HepG2 (cell line): ENCODE results near the gene VPS26B. TPM values are rescaled to one million over a fixed set of nuclear protein-coding genes. Genes with fewer than 3 reads are reported as not detected.
A peak's percentile ranks its signal among the peaks of the same experiment; 100 is the strongest.

ENCODE experiments used
- CHD2 ChIP-seq: IDR thresholded peaks from 2 replicates; pipeline ENCODE4 v1.6.1; 2011; ENCODE audit warnings: low read depth, low read length, improper control_type of control experiment
- EHMT2 ChIP-seq: fragments of 200-600 bp; sonication (generic); IDR thresholded peaks from 2 replicates; pipeline ENCODE4 v1.7.0; 2017; ENCODE audit warnings: antibody characterized with exemption, low read depth, low read length, borderline replicate concordance
- ERF ChIP-seq: IDR thresholded peaks from 2 replicates; pipeline ENCODE4 v1.6.1; 2018; ENCODE audit warnings: missing biosample characterization, missing genetic modification reagents
- GATAD1 ChIP-seq: IDR thresholded peaks from 2 replicates; pipeline ENCODE4 v1.6.1; 2016; ENCODE audit warnings: missing genetic modification reagents, missing compliant biosample characterization
- NBN ChIP-seq: fragments of 450-650 bp; conservative IDR thresholded peaks from 2 replicates; pipeline ENCODE4 v1.6.1; 2017
- NCOA5 ChIP-seq: sonication (generic); formaldehyde crosslinking; IDR thresholded peaks from 2 replicates; pipeline ENCODE4 v1.4.0; 2020; ENCODE audit warnings: missing genetic modification reagents
- PHF5A ChIP-seq: IDR thresholded peaks from one replicate; pipeline ENCODE4 v1.6.1; 2018; ENCODE audit warnings: low read depth, missing genetic modification reagents; ENCODE audit not compliant: unreplicated experiment
- SP2 ChIP-seq: sonication (generic); formaldehyde crosslinking; IDR thresholded peaks from 2 replicates; pipeline ENCODE4 v1.5.1; 2020; ENCODE audit warnings: mild to moderate bottlenecking, missing genetic modification reagents
- TGIF2 ChIP-seq: IDR thresholded peaks from 2 replicates; pipeline ENCODE4 v1.6.1; 2016; ENCODE audit warnings: control low read depth, missing compliant biosample characterization
- ZBTB38 ChIP-seq: sonication (generic); formaldehyde crosslinking; IDR thresholded peaks from 2 replicates; pipeline ENCODE4 v1.5.1; 2020; ENCODE audit warnings: mild to moderate bottlenecking, missing genetic modification reagents
- ZIK1 ChIP-seq: sonication (generic); formaldehyde crosslinking; IDR thresholded peaks from 2 replicates; pipeline ENCODE4 v1.5.0; 2020; ENCODE audit warnings: mild to moderate bottlenecking, low read depth, missing genetic modification reagents, borderline replicate concordance
- ZNF33B ChIP-seq: sonication (generic); formaldehyde crosslinking; IDR thresholded peaks from 2 replicates; pipeline ENCODE4 v1.5.1; 2020; ENCODE audit warnings: mild to moderate bottlenecking, missing genetic modification reagents
- ZNF530 ChIP-seq: sonication (generic); formaldehyde crosslinking; IDR thresholded peaks from 2 replicates; pipeline ENCODE4 v1.5.0; 2020; ENCODE audit warnings: low read depth, mild to moderate bottlenecking, missing genetic modification reagents
- ZNF598 ChIP-seq: sonication (generic); formaldehyde crosslinking; IDR thresholded peaks from 2 replicates; pipeline ENCODE4 v1.5.1; 2020; ENCODE audit warnings: mild to moderate bottlenecking, missing genetic modification reagents, borderline replicate concordance
- ZNF768 ChIP-seq: sonication (generic); formaldehyde crosslinking; IDR thresholded peaks from 2 replicates; pipeline ENCODE4 v1.4.0; 2020; ENCODE audit warnings: missing genetic modification reagents
- polyA plus RNA-seq, 8 experiments: library from polyadenylated mRNA; depleted of rRNA in 3 of 8; stranded (reverse) in 7 of 8; unstranded in 1 of 8; fragments of >200 nt; fragmentation: Illumina TruSeq in 4 of 8; extraction: Trizol in 4 of 8; gene quantifications; 2 replicates each; pipeline versions ENCODE4 v1.2.1 to v1.2.3, GENCODE V29; 2011 to 2016; ENCODE audit warnings: low read depth in 4 of 8, missing spikeins in 1 of 8, mixed read lengths in 1 of 8; ENCODE audit not compliant: insufficient read depth in 1 of 8
- total RNA-seq, 5 experiments: library from RNA; depleted of rRNA; stranded (reverse); fragments of >200 nt; fragmentation: Illumina TruSeq; extraction: Trizol; gene quantifications; 2 replicates each; pipeline ENCODE4 v1.2.3, GENCODE V29; 2016; ENCODE audit warnings: low read depth in 1 of 5
- TF ChIP-seq, protein P1 (sequence below): sonication (generic); formaldehyde crosslinking; IDR thresholded peaks from 2 replicates; pipeline ENCODE4 v1.5.1; 2020; ENCODE audit warnings: missing genetic modification reagents, mild to moderate bottlenecking, borderline replicate concordance
- TF ChIP-seq, protein P2 (sequence below): sonication (generic); formaldehyde crosslinking; IDR thresholded peaks from 2 replicates; pipeline ENCODE4 v1.4.0; 2020; ENCODE audit warnings: missing genetic modification reagents
- TF ChIP-seq, protein P3 (sequence below): sonication (generic); formaldehyde crosslinking; IDR thresholded peaks from 2 replicates; pipeline ENCODE4 v1.5.0; 2020; ENCODE audit warnings: missing genetic modification reagents
- TF ChIP-seq, protein P4 (sequence below): IDR thresholded peaks from 2 replicates; pipeline ENCODE4 v1.6.1; 2016; ENCODE audit warnings: control low read depth
- TF ChIP-seq, protein P5 (sequence below): sonication (generic); formaldehyde crosslinking; IDR thresholded peaks from 2 replicates; pipeline ENCODE4 v1.5.0; 2020; ENCODE audit warnings: missing genetic modification reagents, mild to moderate bottlenecking, borderline replicate concordance
- TF ChIP-seq, protein P6 (sequence below): sonication (generic); formaldehyde crosslinking; IDR thresholded peaks from 2 replicates; pipeline ENCODE4 v1.8.1; 2023; ENCODE audit warnings: missing genetic modification reagents, mild to moderate bottlenecking, borderline replicate concordance

The VPS26B gene
- total and polyA plus RNA-seq, 2 of the 13 experiments (the other 11 are each of a cell fraction or from before 2014, with no cell fraction given) = 20.2 to 23.2 TPM

DNA sequence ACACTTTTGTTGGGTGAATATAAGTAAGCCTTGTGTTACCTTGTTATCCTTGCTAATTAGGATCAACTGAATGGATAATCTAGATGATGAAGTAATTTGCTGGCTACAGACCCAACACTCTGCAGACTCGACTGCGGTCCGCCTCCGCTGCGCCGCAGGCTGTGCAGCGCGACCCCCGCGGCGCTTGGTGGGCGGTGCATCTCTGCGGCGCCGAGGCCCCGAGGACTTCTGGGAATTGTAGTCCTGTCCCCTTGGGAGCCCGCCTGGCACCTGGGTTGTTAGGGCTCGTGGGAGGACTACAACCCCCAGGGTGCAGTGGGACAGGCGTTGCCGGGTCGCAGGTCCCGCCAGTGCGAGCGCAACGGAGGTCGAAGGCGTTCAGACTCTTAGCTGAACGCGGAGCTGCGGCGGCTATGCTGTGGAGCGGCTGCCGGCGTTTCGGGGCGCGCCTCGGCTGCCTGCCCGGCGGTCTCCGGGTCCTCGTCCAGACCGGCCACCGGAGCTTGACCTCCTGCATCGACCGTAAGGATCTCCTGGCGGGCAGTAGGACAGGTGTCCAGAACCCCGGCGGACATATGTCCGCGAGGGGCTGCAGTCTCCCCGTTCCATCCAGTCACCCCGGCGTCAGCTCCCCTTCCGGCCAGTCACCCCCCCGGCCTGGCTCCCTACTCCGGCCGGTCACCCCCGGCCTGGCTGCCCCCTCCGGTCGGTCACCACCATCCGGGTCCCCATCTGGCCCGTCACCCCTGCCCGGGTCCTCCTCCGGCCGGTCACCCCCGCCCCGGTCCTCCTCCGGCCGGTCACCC, 28.9 kb downstream of the VPS26B start, which contains the start of the genes ACAD8 and THYN1 (continued):
- TF ChIP-seq, protein P1, sequence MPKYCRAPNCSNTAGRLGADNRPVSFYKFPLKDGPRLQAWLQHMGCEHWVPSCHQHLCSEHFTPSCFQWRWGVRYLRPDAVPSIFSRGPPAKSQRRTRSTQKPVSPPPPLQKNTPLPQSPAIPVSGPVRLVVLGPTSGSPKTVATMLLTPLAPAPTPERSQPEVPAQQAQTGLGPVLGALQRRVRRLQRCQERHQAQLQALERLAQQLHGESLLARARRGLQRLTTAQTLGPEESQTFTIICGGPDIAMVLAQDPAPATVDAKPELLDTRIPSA (CRISPR knock-in tag) = no peak
- TF ChIP-seq, protein P2, sequence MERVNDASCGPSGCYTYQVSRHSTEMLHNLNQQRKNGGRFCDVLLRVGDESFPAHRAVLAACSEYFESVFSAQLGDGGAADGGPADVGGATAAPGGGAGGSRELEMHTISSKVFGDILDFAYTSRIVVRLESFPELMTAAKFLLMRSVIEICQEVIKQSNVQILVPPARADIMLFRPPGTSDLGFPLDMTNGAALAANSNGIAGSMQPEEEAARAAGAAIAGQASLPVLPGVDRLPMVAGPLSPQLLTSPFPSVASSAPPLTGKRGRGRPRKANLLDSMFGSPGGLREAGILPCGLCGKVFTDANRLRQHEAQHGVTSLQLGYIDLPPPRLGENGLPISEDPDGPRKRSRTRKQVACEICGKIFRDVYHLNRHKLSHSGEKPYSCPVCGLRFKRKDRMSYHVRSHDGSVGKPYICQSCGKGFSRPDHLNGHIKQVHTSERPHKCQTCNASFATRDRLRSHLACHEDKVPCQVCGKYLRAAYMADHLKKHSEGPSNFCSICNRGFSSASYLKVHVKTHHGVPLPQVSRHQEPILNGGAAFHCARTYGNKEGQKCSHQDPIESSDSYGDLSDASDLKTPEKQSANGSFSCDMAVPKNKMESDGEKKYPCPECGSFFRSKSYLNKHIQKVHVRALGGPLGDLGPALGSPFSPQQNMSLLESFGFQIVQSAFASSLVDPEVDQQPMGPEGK (CRISPR knock-in tag) = peak; percentile 62
- TF ChIP-seq NCOA5 (CRISPR knock-in tag) (no peak), NBN (no peak), ZNF598 (CRISPR knock-in tag) (peak; percentile 80; the same call in 1 of the 2 replicates), ZIK1 (CRISPR knock-in tag) (peak; percentile 51; the same call in 1 of the 2 replicates), ZNF33B (0 out of 2 replicates have a peak, but pooled peaks have one; percentile 58), TGIF2 (CRISPR knock-in tag) (0 out of 2 replicates have a peak, but pooled peaks have one; percentile 65), ZNF768 (CRISPR knock-in tag) (0 out of 2 replicates have a peak, but pooled peaks have one; percentile 19), ZNF530 (CRISPR knock-in tag) (no peak), CHD2 (no peak; the same call in 1 of the 2 replicates), ERF (CRISPR knock-in tag) (peak; percentile 79), PHF5A (CRISPR knock-in tag) (no peak), GATAD1 (peak; percentile 91), EHMT2 (no peak), ZBTB38 (CRISPR knock-in tag) (peak; percentile 36), SP2 (CRISPR knock-in tag) (peak; percentile 29; the same call in 1 of the 2 replicates)
- TF ChIP-seq, protein P3, sequence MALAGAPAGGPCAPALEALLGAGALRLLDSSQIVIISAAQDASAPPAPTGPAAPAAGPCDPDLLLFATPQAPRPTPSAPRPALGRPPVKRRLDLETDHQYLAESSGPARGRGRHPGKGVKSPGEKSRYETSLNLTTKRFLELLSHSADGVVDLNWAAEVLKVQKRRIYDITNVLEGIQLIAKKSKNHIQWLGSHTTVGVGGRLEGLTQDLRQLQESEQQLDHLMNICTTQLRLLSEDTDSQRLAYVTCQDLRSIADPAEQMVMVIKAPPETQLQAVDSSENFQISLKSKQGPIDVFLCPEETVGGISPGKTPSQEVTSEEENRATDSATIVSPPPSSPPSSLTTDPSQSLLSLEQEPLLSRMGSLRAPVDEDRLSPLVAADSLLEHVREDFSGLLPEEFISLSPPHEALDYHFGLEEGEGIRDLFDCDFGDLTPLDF = peak; percentile 94
- TF ChIP-seq, protein P4, sequence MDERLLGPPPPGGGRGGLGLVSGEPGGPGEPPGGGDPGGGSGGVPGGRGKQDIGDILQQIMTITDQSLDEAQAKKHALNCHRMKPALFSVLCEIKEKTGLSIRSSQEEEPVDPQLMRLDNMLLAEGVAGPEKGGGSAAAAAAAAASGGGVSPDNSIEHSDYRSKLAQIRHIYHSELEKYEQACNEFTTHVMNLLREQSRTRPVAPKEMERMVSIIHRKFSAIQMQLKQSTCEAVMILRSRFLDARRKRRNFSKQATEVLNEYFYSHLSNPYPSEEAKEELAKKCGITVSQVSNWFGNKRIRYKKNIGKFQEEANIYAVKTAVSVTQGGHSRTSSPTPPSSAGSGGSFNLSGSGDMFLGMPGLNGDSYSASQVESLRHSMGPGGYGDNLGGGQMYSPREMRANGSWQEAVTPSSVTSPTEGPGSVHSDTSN (CRISPR knock-in tag) = no peak
- TF ChIP-seq, protein P5, sequence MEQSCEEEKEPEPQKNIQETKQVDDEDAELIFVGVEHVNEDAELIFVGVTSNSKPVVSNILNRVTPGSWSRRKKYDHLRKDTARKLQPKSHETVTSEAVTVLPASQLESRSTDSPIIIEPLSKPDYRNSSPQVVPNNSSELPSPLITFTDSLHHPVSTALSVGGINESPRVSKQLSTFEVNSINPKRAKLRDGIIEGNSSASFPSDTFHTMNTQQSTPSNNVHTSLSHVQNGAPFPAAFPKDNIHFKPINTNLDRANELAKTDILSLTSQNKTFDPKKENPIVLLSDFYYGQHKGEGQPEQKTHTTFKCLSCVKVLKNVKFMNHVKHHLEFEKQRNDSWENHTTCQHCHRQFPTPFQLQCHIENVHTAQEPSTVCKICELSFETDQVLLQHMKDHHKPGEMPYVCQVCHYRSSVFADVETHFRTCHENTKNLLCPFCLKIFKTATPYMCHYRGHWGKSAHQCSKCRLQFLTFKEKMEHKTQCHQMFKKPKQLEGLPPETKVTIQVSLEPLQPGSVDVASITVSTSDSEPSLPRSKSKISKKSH (CRISPR knock-in tag) = no peak; the same call in 1 of the 2 replicates
- TF ChIP-seq, protein P6, sequence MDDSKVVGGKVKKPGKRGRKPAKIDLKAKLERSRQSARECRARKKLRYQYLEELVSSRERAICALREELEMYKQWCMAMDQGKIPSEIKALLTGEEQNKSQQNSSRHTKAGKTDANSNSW (CRISPR knock-in tag) = peak; percentile 35; the same call in 1 of the 2 replicates
